Breast epithelium (tissue), 4 donors: Measurements from ENCODE around the gene PLXND1. TPM values are rescaled to one million over a fixed set of nuclear protein-coding genes. Genes with fewer than 3 reads are reported as not detected.

Source experiments
- DNase-seq, 2 donors: peaks; one replicate each; pipeline ENCODE4 v3.0.0-alpha.2; 2019; ENCODE audit warnings: low spot score in 2 of 2
- H3K27ac ChIP-seq, 2 donors: fragments of 200-600 bp; sonication (generic) in 1 of 2; one replicate each; pipeline ENCODE4 v1.5.1; 2016 to 2019; ENCODE audit warnings: mild to moderate bottlenecking in 1 of 2
- H3K27me3 ChIP-seq, 2 donors: fragments of 200-600 bp; sonication (generic) in 1 of 2; one replicate each; pipeline versions ENCODE4 v1.5.1 to v1.6.0; 2017 to 2019; ENCODE audit warnings: control low read depth in 1 of 2, mild to moderate bottlenecking in 1 of 2
- H3K36me3 ChIP-seq: fragments of 200-600 bp; one replicate; pipeline ENCODE4 v1.5.1; 2019
- H3K4me1 ChIP-seq, 2 donors: fragments of 200-600 bp; sonication (generic); one replicate each; pipeline ENCODE4 v1.5.1; 2016 to 2019; ENCODE audit warnings: control low read depth in 1 of 2
- H3K4me3 ChIP-seq, 3 donors: fragments of 200-600 bp; sonication (generic); 1 replicate in 2 of 3; 2 replicates in 1 of 3; pipeline ENCODE4 v1.5.1; 2016 to 2019; ENCODE audit warnings: mild to moderate bottlenecking in 3 of 3, moderate library complexity in 2 of 3
- H3K9me3 ChIP-seq, 2 donors: fragments of 200-600 bp; sonication (generic) in 1 of 2; one replicate each; pipeline ENCODE4 v1.5.1; 2016 to 2019; ENCODE audit warnings: control low read depth in 1 of 2
- POLR2A ChIP-seq: fragments of 450-650 bp; IDR thresholded peaks from one replicate; pipeline ENCODE4 v1.6.1; 2016; ENCODE audit warnings: antibody characterized with exemption, mild to moderate bottlenecking, moderate library complexity
- POLR2AphosphoS5 ChIP-seq, 3 donors: sonication (generic); formaldehyde crosslinking; IDR thresholded peaks; one replicate each; pipeline ENCODE4 v1.6.1; 2017; ENCODE audit warnings: antibody characterized with exemption in 3 of 3
- intact Hi-C: fragments of 100-400 bp; cut with DNase I; formaldehyde crosslinking; loops from one replicate; pipeline ENCODE4 v1.15.1; 2023; ENCODE audit warnings: low total_unique reads
- total RNA-seq, 3 donors: library from RNA; depleted of rRNA; stranded (reverse); fragments of >200 nt; gene quantifications; one replicate each; pipeline ENCODE4 v1.1.0, GENCODE V29; 2016
- TF ChIP-seq, protein P1 (sequence below), 3 donors: fragments of 450-650 bp; IDR thresholded peaks; one replicate each; pipeline ENCODE4 v1.5.1; 2016 to 2017; ENCODE audit warnings: antibody characterized with exemption in 3 of 3, mild to moderate bottlenecking in 3 of 3, moderate library complexity in 3 of 3

The PLXND1 gene
- total RNA-seq, 3 donors from 2014 or later = 53.6 to 187 (median 118) TPM

DNA sequence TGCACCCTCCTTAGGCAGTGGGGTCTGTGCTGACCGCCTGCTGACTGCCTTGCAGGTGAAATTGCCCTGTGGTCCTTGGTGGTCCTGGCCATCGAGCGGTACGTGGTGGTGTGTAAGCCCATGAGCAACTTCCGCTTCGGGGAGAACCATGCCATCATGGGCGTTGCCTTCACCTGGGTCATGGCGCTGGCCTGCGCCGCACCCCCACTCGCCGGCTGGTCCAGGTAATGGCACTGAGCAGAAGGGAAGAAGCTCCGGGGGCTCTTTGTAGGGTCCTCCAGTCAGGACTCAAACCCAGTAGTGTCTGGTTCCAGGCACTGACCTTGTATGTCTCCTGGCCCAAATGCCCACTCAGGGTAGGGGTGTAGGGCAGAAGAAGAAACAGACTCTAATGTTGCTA is 75.7 kb downstream of the PLXND1 start:
- H3K27ac ChIP-seq = no peak overlapping the region
- H3K36me3 ChIP-seq = no peaks in the 10 kb centered on the region
- intact Hi-C loops = no loop called here
- H3K9me3 ChIP-seq = no peaks in the 10 kb centered on the region
- TF ChIP-seq POLR2A (no peak), POLR2AphosphoS5 (IDR thresholded peaks at IDR 0.05) (no peak)
- TF ChIP-seq, protein P1, sequence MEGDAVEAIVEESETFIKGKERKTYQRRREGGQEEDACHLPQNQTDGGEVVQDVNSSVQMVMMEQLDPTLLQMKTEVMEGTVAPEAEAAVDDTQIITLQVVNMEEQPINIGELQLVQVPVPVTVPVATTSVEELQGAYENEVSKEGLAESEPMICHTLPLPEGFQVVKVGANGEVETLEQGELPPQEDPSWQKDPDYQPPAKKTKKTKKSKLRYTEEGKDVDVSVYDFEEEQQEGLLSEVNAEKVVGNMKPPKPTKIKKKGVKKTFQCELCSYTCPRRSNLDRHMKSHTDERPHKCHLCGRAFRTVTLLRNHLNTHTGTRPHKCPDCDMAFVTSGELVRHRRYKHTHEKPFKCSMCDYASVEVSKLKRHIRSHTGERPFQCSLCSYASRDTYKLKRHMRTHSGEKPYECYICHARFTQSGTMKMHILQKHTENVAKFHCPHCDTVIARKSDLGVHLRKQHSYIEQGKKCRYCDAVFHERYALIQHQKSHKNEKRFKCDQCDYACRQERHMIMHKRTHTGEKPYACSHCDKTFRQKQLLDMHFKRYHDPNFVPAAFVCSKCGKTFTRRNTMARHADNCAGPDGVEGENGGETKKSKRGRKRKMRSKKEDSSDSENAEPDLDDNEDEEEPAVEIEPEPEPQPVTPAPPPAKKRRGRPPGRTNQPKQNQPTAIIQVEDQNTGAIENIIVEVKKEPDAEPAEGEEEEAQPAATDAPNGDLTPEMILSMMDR (IDR thresholded peaks at IDR 0.05) = no peak
- H3K27me3 ChIP-seq = no peaks in the 10 kb centered on the region
- H3K4me3 ChIP-seq = no peak overlapping the region
- no peak for DNase-seq
- H3K4me1 ChIP-seq = no peaks in the 10 kb centered on the region

DNA sequence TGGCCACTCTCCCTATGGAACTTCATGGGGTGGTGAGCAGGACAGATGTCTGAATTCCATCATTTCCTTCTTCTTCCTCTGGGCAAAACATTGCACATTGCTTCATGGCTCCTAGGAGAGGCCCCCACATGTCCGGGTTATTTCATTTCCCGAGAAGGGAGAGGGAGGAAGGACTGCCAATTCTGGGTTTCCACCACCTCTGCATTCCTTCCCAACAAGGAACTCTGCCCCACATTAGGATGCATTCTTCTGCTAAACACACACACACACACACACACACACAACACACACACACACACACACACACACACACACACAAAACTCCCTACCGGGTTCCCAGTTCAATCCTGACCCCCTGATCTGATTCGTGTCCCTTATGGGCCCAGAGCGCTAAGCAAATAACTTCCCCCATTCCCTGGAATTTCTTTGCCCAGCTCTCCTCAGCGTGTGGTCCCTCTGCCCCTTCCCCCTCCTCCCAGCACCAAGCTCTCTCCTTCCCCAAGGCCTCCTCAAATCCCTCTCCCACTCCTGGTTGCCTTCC is 76.2 kb downstream of the PLXND1 start:
- H3K27ac ChIP-seq = no peak overlapping the region
- H3K9me3 ChIP-seq = no peaks in the 10 kb centered on the region
- H3K4me1 ChIP-seq = no peaks in the 10 kb centered on the region
- H3K4me3 ChIP-seq = no peak overlapping the region
- intact Hi-C loops = no loop called here
- H3K36me3 ChIP-seq = no peaks in the 10 kb centered on the region
- no peaks in the 10 kb centered on the region for H3K27me3 ChIP-seq
- no peak for DNase-seq
- TF ChIP-seq, protein P1 (IDR thresholded peaks at IDR 0.05) = no peak
- TF ChIP-seq POLR2AphosphoS5 (IDR thresholded peaks at IDR 0.05) = no peak
- TF ChIP-seq POLR2A = no peak

DNA sequence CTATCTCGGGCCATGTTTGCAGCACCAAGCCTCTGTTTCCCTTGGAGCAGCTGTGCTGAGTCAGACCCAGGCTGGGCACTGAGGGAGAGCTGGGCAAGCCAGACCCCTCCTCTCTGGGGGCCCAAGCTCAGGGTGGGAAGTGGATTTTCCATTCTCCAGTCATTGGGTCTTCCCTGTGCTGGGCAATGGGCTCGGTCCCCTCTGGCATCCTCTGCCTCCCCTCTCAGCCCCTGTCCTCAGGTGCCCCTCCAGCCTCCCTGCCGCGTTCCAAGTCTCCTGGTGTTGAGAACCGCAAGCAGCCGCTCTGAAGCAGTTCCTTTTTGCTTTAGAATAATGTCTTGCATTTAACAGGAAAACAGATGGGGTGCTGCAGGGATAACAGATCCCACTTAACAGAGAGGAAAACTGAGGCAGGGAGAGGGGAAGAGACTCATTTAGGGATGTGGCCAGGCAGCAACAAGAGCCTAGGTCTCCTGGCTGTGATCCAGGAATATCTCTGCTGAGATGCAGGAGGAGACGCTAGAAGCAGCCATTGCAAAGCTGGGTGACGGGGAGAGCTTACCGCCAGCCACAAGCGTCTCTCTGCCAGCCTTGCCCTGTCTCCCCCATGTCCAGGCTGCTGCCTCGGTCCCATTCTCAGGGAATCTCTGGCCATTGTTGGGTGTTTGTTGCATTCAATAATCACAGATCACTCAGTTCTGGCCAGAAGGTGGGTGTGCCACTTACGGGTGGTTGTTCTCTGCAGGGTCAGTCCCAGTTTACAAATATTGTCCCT is 76.9 kb downstream of the PLXND1 start:
- Histone ChIP-seq H3K27ac (no peak overlapping the region), H3K4me3 (no peak overlapping the region), H3K9me3 (no peaks in the 10 kb centered on the region), H3K36me3 (no peaks in the 10 kb centered on the region), H3K27me3 (no peaks in the 10 kb centered on the region), H3K4me1 (no peaks in the 10 kb centered on the region)
- intact Hi-C loops = no loop called here
- no peak for DNase-seq
- TF ChIP-seq, protein P1 (IDR thresholded peaks at IDR 0.05) = no peak
- TF ChIP-seq POLR2A = no peak
- no peak for TF ChIP-seq POLR2AphosphoS5 (IDR thresholded peaks at IDR 0.05)

DNA sequence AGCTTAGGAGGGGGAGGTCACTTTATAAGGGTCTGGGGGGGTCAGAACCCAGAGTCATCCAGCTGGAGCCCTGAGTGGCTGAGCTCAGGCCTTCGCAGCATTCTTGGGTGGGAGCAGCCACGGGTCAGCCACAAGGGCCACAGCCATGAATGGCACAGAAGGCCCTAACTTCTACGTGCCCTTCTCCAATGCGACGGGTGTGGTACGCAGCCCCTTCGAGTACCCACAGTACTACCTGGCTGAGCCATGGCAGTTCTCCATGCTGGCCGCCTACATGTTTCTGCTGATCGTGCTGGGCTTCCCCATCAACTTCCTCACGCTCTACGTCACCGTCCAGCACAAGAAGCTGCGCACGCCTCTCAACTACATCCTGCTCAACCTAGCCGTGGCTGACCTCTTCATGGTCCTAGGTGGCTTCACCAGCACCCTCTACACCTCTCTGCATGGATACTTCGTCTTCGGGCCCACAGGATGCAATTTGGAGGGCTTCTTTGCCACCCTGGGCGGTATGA is 77.8 kb downstream of the PLXND1 start, which contains the start of gene RHO:
TSS of gene RHO (plus strand) at position 51 of the 512 bp plus-strand sequence. CDS start at position 146, 95 bp downstream.
- Histone ChIP-seq H3K4me1 (no peaks in the 10 kb centered on the region), H3K27me3 (no peaks in the 10 kb centered on the region), H3K36me3 (no peaks in the 10 kb centered on the region), H3K9me3 (no peaks in the 10 kb centered on the region), H3K4me3 (no peak within 1 kb of the TSS), H3K27ac (no peak within 1 kb of the TSS)
- intact Hi-C loops = no loop called here
- TF ChIP-seq POLR2AphosphoS5 (IDR thresholded peaks at IDR 0.05) = no peak
- TF ChIP-seq POLR2A = no peak
- TF ChIP-seq, protein P1 (IDR thresholded peaks at IDR 0.05) = no peak
- no peak for DNase-seq

DNA sequence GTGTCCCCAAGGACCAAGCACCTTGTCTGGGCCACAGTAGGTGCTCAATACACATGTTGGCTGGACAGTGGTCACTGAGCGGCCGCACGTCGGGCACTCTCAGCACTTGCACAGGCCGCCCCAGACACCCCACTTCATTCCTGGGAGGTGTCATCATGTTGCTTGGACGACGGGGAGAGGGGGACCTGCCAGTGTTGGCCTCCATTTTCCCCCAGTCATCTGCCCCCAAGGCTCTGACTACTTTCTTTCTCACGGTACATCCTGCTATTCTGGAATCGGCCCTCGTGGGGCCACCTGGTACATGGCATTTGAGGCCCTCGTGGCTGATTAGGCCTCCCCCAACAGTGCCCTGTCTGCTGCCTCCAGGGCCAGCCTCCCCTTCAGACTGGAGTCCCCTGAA is 79.2 kb downstream of the PLXND1 start:
- Histone ChIP-seq H3K27ac (no peak overlapping the region), H3K27me3 (no peaks in the 10 kb centered on the region), H3K9me3 (no peaks in the 10 kb centered on the region), H3K36me3 (no peaks in the 10 kb centered on the region), H3K4me1 (no peaks in the 10 kb centered on the region), H3K4me3 (no peak overlapping the region)
- no peak for DNase-seq
- intact Hi-C loops = no loop called here
- TF ChIP-seq POLR2AphosphoS5 (IDR thresholded peaks at IDR 0.05) (no peak), POLR2A (no peak)
- TF ChIP-seq, protein P1 (IDR thresholded peaks at IDR 0.05) = no peak
